GM19372 (cell line): Measurements from ENCODE around the gene KRTAP20-3.

ENCODE experiments used
- ATAC-seq: cut with Tn5 transposase; IDR thresholded peaks from one replicate; pipeline ENCODE4 v1.9.1; 2021; ENCODE audit warnings: mild to moderate bottlenecking, low read depth, moderate library complexity; ENCODE audit not compliant: unreplicated experiment

Gene KRTAP20-3

GRCh38 chr21:30676737-30677136 lies 34.1 kb downstream of the KRTAP20-3 start:
- no peak for ATAC-seq

- ATAC-seq: no peak
These were observed 37.9 kb downstream of the KRTAP20-3 start for GRCh38 chr21:30680586-30680985.

GRCh38 chr21:30684506-30684905 lies 41.8 kb downstream of the KRTAP20-3 start:
- ATAC-seq: no peak

- ATAC-seq: no peak
These were observed 47.2 kb downstream of the KRTAP20-3 start for GRCh38 chr21:30689822-30690221.
